HG02763 (cell line): ENCODE results near the gene CDK13.

Experiments used
- ATAC-seq: cut with Tn5 transposase; IDR thresholded peaks from one replicate; pipeline ENCODE4 v1.9.1; 2021; ENCODE audit warnings: mild to moderate bottlenecking, moderate library complexity; ENCODE audit not compliant: unreplicated experiment

CDK13 gene

GRCh38 chr7:40008223-40008815 is 58.3 kb downstream of the CDK13 start:
- ATAC-seq: no peak

GRCh38 chr7:40009301-40009700 is 59.2 kb downstream of the CDK13 start:
- ATAC-seq: no peak

- ATAC-seq: no peak
Observed at GRCh38 chr7:40014376-40014775, 64.3 kb downstream of the CDK13 start.

GRCh38 chr7:40015790-40016296 is 65.8 kb downstream of the CDK13 start:
- peak; percentile 87 for ATAC-seq

- no peak for ATAC-seq
Observed at GRCh38 chr7:40019558-40019957, 69.5 kb downstream of the CDK13 start.

GRCh38 chr7:40024048-40024447 is 74.0 kb downstream of the CDK13 start:
- no peak for ATAC-seq

GRCh38 chr7:40024841-40025240 is 74.8 kb downstream of the CDK13 start:
- no peak for ATAC-seq

GRCh38 chr7:40027545-40027944 is 77.5 kb downstream of the CDK13 start:
- ATAC-seq: no peak

- no peak for ATAC-seq
Observed at GRCh38 chr7:40033826-40034225, 83.8 kb downstream of the CDK13 start.

GRCh38 chr7:40041456-40041855 is 91.4 kb downstream of the CDK13 start:
- no peak for ATAC-seq

- no peak for ATAC-seq
Observed at GRCh38 chr7:40043164-40043563, 93.1 kb downstream of the CDK13 start.

- ATAC-seq: no peak
Observed at GRCh38 chr7:40047661-40048060, 97.6 kb downstream of the CDK13 start.

- no peak for ATAC-seq
Observed at GRCh38 chr7:40057292-40057691, 107.2 kb downstream of the CDK13 start.

- ATAC-seq: no peak
Observed at GRCh38 chr7:40058026-40058425, 108.0 kb downstream of the CDK13 start.

- no peak for ATAC-seq
Observed at GRCh38 chr7:40058636-40059035, 108.6 kb downstream of the CDK13 start.

- ATAC-seq: no peak
Observed at GRCh38 chr7:40059057-40059456, 109.0 kb downstream of the CDK13 start.

GRCh38 chr7:40072268-40072667 is 122.2 kb downstream of the CDK13 start:
- ATAC-seq: no peak

- ATAC-seq: no peak
Observed at GRCh38 chr7:40073239-40073638, 123.2 kb downstream of the CDK13 start.

- ATAC-seq: no peak
Observed at GRCh38 chr7:40077849-40078248, 127.8 kb downstream of the CDK13 start.

GRCh38 chr7:40092182-40092581 is 142.1 kb downstream of the CDK13 start:
- no peak for ATAC-seq

GRCh38 chr7:40093631-40094350 is 143.7 kb downstream of the CDK13 start:
- no peak for ATAC-seq

GRCh38 chr7:40095230-40095629 is 145.2 kb downstream of the CDK13 start:
- ATAC-seq: no peak
